Naive thymus-derived CD4-positive, alpha-beta T cell (primary cell): ENCODE data around the gene DLK1. TPM values are rescaled to one million over a fixed set of nuclear protein-coding genes. Genes with fewer than 3 reads are reported as not detected.

Source experiments
- ATAC-seq: fragments of 150-1000 bp; cut with Tn5 transposase; 2 replicates; pipeline ENCODE4 v1.10.0; 2021; ENCODE audit warnings: mild to moderate bottlenecking, moderate library complexity
- CTCF ChIA-PET: fragments of 350-600 bp; sonication (Branson Sonifier 250); formaldehyde crosslinking; loops from one replicate; lab custom pipeline; 2021; ENCODE audit warnings: antibody characterized with exemption; lab: Charles Lee
- POLR2A ChIA-PET: fragments of 350-600 bp; sonication (Branson Sonifier 250); formaldehyde crosslinking; loops from one replicate; lab custom pipeline; 2021; ENCODE audit warnings: antibody characterized with exemption, inconsistent platforms; lab: Charles Lee
- DNase-seq, 9 donors: peaks; one replicate each; pipeline versions ENCODE4 v3.0.0 to v3.0.0-alpha.2; 2020 to 2022; ENCODE audit warnings: mixed read lengths in 1 of 9
- H3K27ac ChIP-seq: one replicate; pipeline ENCODE4 v1.7.0; 2013; ENCODE audit warnings: mild to moderate bottlenecking, low read depth, low read length, moderate library complexity
- H3K27me3 ChIP-seq, 2 donors: one replicate each; pipeline ENCODE4 v1.7.0; 2013; ENCODE audit warnings: low read length in 2 of 2, mild to moderate bottlenecking in 2 of 2, moderate library complexity in 2 of 2; ENCODE audit not compliant: control insufficient read depth in 2 of 2, insufficient read depth in 2 of 2
- H3K36me3 ChIP-seq, 3 experiments: 1 replicate in 2 of 3; 2 replicates in 1 of 3; pipeline ENCODE4 v1.7.0; 2013; ENCODE audit warnings: low read length in 3 of 3, mild to moderate bottlenecking in 3 of 3, moderate library complexity in 1 of 3; ENCODE audit not compliant: insufficient read depth in 3 of 3, control insufficient read depth in 2 of 3
- H3K4me1 ChIP-seq, 2 donors: one replicate each; pipeline ENCODE4 v1.7.0; 2013; ENCODE audit warnings: low read length in 2 of 2, mild to moderate bottlenecking in 2 of 2, moderate library complexity in 1 of 2; ENCODE audit not compliant: control insufficient read depth in 2 of 2, insufficient read depth in 2 of 2
- H3K4me3 ChIP-seq: 2 replicates; pipeline ENCODE4 v1.7.0; 2013; ENCODE audit warnings: mild to moderate bottlenecking, low read length
- H3K9me3 ChIP-seq, 3 experiments: 1 replicate in 2 of 3; 2 replicates in 1 of 3; pipeline ENCODE4 v1.7.0; 2013; ENCODE audit warnings: low read length in 3 of 3; ENCODE audit not compliant: control insufficient read depth in 2 of 3
- H3K27ac Mint-ChIP-seq, 9 donors: one replicate each; pipeline ENCODE4 v1.8.0; 2020 to 2022; ENCODE audit warnings: mixed read lengths in 9 of 9, mild to moderate bottlenecking in 8 of 9, moderate library complexity in 5 of 9, inconsistent platforms in 2 of 9
- H3K27me3 Mint-ChIP-seq, 5 donors: one replicate each; pipeline ENCODE4 v1.8.0; 2021 to 2022; ENCODE audit warnings: mixed read lengths in 5 of 5, mild to moderate bottlenecking in 1 of 5
- H3K36me3 Mint-ChIP-seq, 5 donors: one replicate each; pipeline ENCODE4 v1.8.0; 2020 to 2022; ENCODE audit warnings: mixed read lengths in 5 of 5, mild to moderate bottlenecking in 3 of 5, inconsistent platforms in 1 of 5
- H3K4me1 Mint-ChIP-seq, 7 donors: one replicate each; pipeline ENCODE4 v1.8.0; 2020 to 2022; ENCODE audit warnings: mixed read lengths in 7 of 7, mild to moderate bottlenecking in 3 of 7, inconsistent platforms in 1 of 7
- H3K4me3 Mint-ChIP-seq, 10 donors: one replicate each; pipeline ENCODE4 v1.8.0; 2020 to 2022; ENCODE audit warnings: mild to moderate bottlenecking in 10 of 10, mixed read lengths in 10 of 10, moderate library complexity in 6 of 10, inconsistent platforms in 2 of 10
- H3K9me3 Mint-ChIP-seq, 11 donors: one replicate each; pipeline ENCODE4 v1.8.0; 2020 to 2022; ENCODE audit warnings: mixed read lengths in 11 of 11, mild to moderate bottlenecking in 4 of 11, inconsistent platforms in 1 of 11, moderate library complexity in 1 of 11
- intact Hi-C, 2 donors: fragments of 100-400 bp; cut with micrococcal nuclease; formaldehyde crosslinking; loops; one replicate each; pipeline ENCODE4 v1.15.1; 2023
- polyA plus RNA-seq, 2 donors: library from polyadenylated mRNA; unstranded; fragments of 300-500 nt; fragmentation: Illumina TruSeq; gene quantifications; one replicate each; pipeline ENCODE4 v1.2.3, GENCODE V29; 2021
- total RNA-seq, 6 experiments: library from RNA in 5 of 6; stranded (reverse) in 5 of 6; gene quantifications; 1 replicate in 5 of 6; 2 replicates in 1 of 6; pipeline ENCODE4 v1.2.3 and lab custom pipeline; 2021 to 2026

DLK1 gene
- total and polyA plus RNA-seq, 7 experiments from 2014 or later = not detected

DNA sequence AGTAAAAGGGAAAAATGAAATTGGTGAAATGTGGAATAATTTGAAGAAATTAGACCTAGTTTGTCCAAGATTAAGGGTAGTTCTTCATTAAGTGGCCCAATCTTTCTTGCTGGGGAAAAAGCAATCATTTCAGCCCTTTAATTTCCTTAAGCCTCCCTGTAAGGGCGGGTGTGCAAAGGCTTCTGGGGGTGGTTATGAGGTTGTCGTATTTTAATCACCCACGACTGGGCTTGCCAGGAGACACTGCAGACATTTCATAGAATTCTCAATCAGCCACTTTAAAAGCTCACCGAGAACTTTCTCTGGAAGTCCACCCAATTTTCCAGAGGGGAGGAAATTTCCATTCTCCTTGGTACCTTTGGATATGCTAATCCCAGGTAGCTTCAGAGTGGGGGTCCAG lies 43.4 kb downstream of the DLK1 start:
- Histone ChIP-seq H3K27ac (no peak overlapping the region), H3K4me3 (no peak overlapping the region), H3K4me1 (no peaks in the 10 kb centered on the region), H3K27me3 (no peaks in the 10 kb centered on the region), H3K9me3 (no peaks in the 10 kb centered on the region), H3K36me3 (no peaks in the 10 kb centered on the region)
- H3K4me1 Mint-ChIP-seq = no peaks in the 10 kb centered on the region
- peaks cover 0 to 5% (median 0%) of the 10 kb centered on the region in 11 donors for H3K9me3 Mint-ChIP-seq
- DNase-seq (no peak), ATAC-seq (no peak)
- peaks cover 0 to 12% (median 9%) of the 10 kb centered on the region in 5 donors for H3K27me3 Mint-ChIP-seq
- H3K4me3 Mint-ChIP-seq = no peak overlapping the region
- no peak overlapping the region for H3K27ac Mint-ChIP-seq
- intact Hi-C loops = no loop called here
- ChIA-PET POLR2A (interaction anchor here (0.6 kb wide), 1 partner anchor 116 kb away, joined by 4 read pairs; no protein-coding TSS in a partner anchor), CTCF (no interaction called here)
- H3K36me3 Mint-ChIP-seq = peaks cover 0 to 4% (median 0%) of the 10 kb centered on the region in 5 donors

- intact Hi-C loops = no loop called here
- POLR2A ChIA-PET = no interaction called here
These were observed 44.0 kb downstream of the DLK1 start for GRCh38 chr14:100770605-100771120.

GRCh38 chr14:100771121-100771800 lies 44.6 kb downstream of the DLK1 start:
- Histone ChIP-seq H3K36me3 (no peaks in the 10 kb centered on the region), H3K9me3 (no peaks in the 10 kb centered on the region), H3K4me1 (no peaks in the 10 kb centered on the region), H3K27ac (no peak overlapping the region), H3K4me3 (no peak overlapping the region), H3K27me3 (no peaks in the 10 kb centered on the region)
- Mint-ChIP-seq H3K4me3 (no peak overlapping the region), H3K4me1 (no peaks in the 10 kb centered on the region), H3K9me3 (peaks cover 0 to 5% (median 0%) of the 10 kb centered on the region in 11 donors), H3K36me3 (peaks cover 0 to 4% (median 0%) of the 10 kb centered on the region in 5 donors), H3K27ac (no peak overlapping the region), H3K27me3 (peaks cover 0 to 12% (median 5%) of the 10 kb centered on the region in 5 donors)
- intact Hi-C loops = no loop called here
- ATAC-seq = no peak
- ChIA-PET POLR2A (no interaction called here), CTCF (no interaction called here)
- DNase-seq = no peak

More at GRCh38 chr14:100770605-100771120, 44.0 kb downstream of the DLK1 start:
- Histone ChIP-seq H3K27ac (no peak overlapping the region), H3K4me1 (no peaks in the 10 kb centered on the region), H3K27me3 (no peaks in the 10 kb centered on the region), H3K36me3 (no peaks in the 10 kb centered on the region), H3K4me3 (no peak overlapping the region), H3K9me3 (no peaks in the 10 kb centered on the region)
- ATAC-seq (no peak), DNase-seq (no peak)
- peaks cover 0 to 4% (median 0%) of the 10 kb centered on the region in 5 donors for H3K36me3 Mint-ChIP-seq
- H3K27ac Mint-ChIP-seq = no peak overlapping the region
- CTCF ChIA-PET = no interaction called here
- peaks cover 0 to 5% (median 0%) of the 10 kb centered on the region in 11 donors for H3K9me3 Mint-ChIP-seq
- no peaks in the 10 kb centered on the region for H3K4me1 Mint-ChIP-seq
- peaks cover 0 to 12% (median 7%) of the 10 kb centered on the region in 5 donors for H3K27me3 Mint-ChIP-seq
- no peak overlapping the region for H3K4me3 Mint-ChIP-seq

DNA sequence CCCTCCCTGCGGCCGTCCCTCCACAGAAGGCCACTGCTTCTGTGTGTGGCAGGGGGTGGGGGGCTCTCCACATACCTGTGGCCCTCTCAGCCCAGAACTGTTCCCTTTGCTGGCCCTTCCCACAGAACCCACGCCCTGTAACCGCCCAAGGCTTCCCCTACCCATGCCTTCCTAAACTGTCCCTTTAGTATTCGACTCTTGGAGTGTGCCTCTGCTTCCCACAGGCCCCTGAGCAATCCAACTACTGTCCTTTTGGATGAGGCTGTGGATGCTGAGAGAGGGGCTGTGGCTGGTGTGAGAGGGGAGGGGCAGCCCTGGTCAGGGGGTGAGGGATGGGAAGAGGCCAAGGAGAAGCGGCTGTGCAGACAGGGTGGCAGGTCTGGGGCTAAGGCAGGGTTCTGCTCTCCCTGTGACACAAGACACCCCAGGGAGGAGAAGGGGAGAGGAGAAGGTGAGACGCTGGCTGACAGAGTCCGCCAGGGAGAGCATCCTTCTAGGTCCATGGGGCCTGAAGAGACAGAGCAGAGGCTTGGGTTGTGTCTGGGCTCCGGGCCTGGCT lies 46.0 kb downstream of the DLK1 start:
- ChIA-PET CTCF (no interaction called here), POLR2A (no interaction called here)
- DNase-seq = no peak
- no peaks in the 10 kb centered on the region for H3K27me3 ChIP-seq
- no peak overlapping the region for H3K27ac Mint-ChIP-seq
- no peak for ATAC-seq
- H3K4me1 ChIP-seq = no peaks in the 10 kb centered on the region
- peaks cover 0 to 5% (median 0%) of the 10 kb centered on the region in 11 donors for H3K9me3 Mint-ChIP-seq
- H3K9me3 ChIP-seq = no peaks in the 10 kb centered on the region
- no peaks in the 10 kb centered on the region for H3K4me1 Mint-ChIP-seq
- H3K4me3 ChIP-seq = no peak overlapping the region
- H3K36me3 ChIP-seq = no peaks in the 10 kb centered on the region
- no peak overlapping the region for H3K27ac ChIP-seq
- H3K36me3 Mint-ChIP-seq = peaks cover 0 to 4% (median 0%) of the 10 kb centered on the region in 5 donors
- no peak overlapping the region for H3K4me3 Mint-ChIP-seq
- intact Hi-C loops = no loop called here
- peaks cover 0 to 8% (median 4%) of the 10 kb centered on the region in 5 donors for H3K27me3 Mint-ChIP-seq

- no peaks in the 10 kb centered on the region for H3K27me3 ChIP-seq
- H3K9me3 ChIP-seq = no peaks in the 10 kb centered on the region
- H3K4me1 Mint-ChIP-seq = no peaks in the 10 kb centered on the region
- H3K27me3 Mint-ChIP-seq = peaks cover 0 to 6% (median 4%) of the 10 kb centered on the region in 5 donors
- intact Hi-C loops = no loop called here
- H3K36me3 ChIP-seq = no peaks in the 10 kb centered on the region
- peak overlapping the region in 1 of 9 donors; percentile 41 for H3K27ac Mint-ChIP-seq
- no peak overlapping the region for H3K27ac ChIP-seq
- H3K4me3 ChIP-seq = no peak overlapping the region
- CTCF ChIA-PET = no interaction called here
- peaks cover 0 to 4% (median 0%) of the 10 kb centered on the region in 5 donors for H3K36me3 Mint-ChIP-seq
- no peak for DNase-seq
- peaks cover 0 to 5% (median 0%) of the 10 kb centered on the region in 11 donors for H3K9me3 Mint-ChIP-seq
- H3K4me3 Mint-ChIP-seq = no peak overlapping the region
- H3K4me1 ChIP-seq = no peaks in the 10 kb centered on the region
- no peak for ATAC-seq
- POLR2A ChIA-PET = no interaction called here
These were observed 46.9 kb downstream of the DLK1 start for GRCh38 chr14:100773331-100774163.

DNA sequence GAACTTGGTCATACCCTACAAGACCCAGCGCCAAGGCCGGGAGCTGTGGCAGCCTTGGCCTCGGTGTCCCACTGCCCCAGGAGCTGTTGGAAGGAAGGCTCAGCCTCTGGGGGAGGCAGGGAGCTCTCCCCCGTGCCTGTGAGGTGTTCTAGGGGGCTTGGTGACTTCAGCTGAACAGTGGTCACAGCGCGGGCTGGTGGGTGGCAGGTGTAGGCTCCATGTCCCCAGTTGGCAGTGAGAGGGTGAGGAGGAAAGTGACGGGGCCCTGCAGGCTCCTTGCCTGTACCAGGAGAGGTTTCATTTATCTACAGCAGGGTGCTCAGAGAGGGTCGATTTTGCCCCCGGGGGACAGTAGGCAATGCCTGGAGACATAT lies 47.5 kb downstream of the DLK1 start:
- peak overlapping the region in 1 of 9 donors; percentile 41 for H3K27ac Mint-ChIP-seq
- H3K9me3 ChIP-seq = no peaks in the 10 kb centered on the region
- H3K4me1 Mint-ChIP-seq = no peaks in the 10 kb centered on the region
- H3K27ac ChIP-seq = no peak overlapping the region
- ChIA-PET CTCF (no interaction called here), POLR2A (no interaction called here)
- peaks cover 0 to 5% (median 0%) of the 10 kb centered on the region in 11 donors for H3K9me3 Mint-ChIP-seq
- H3K4me3 Mint-ChIP-seq = no peak overlapping the region
- H3K36me3 ChIP-seq = no peaks in the 10 kb centered on the region
- H3K36me3 Mint-ChIP-seq = peaks cover 0 to 4% (median 0%) of the 10 kb centered on the region in 5 donors
- peaks cover 0 to 6% (median 4%) of the 10 kb centered on the region in 5 donors for H3K27me3 Mint-ChIP-seq
- no peaks in the 10 kb centered on the region for H3K4me1 ChIP-seq
- intact Hi-C loops = no loop called here
- no peak overlapping the region for H3K4me3 ChIP-seq
- DNase-seq = no peak
- H3K27me3 ChIP-seq = no peaks in the 10 kb centered on the region
- ATAC-seq = no peak
